ENCODE data around the gene RAMACL.

Gene RAMACL

GRCh38 chr6:166618866-166619761, 32.6 kb upstream of the RAMACL start:
- DNase-seq (ENCODE audit: insufficient read length, low spot score) (no peak), FAIRE-seq (no peak)

- FAIRE-seq (no peak), DNase-seq (ENCODE audit: insufficient read length, low spot score) (no peak)
Measured at GRCh38 chr6:166618251-166618650, 31.8 kb upstream of the RAMACL start.

- no peak for FAIRE-seq
- no peak for DNase-seq (ENCODE audit: insufficient read length, low spot score)
Measured at GRCh38 chr6:166617359-166617758, 30.9 kb upstream of the RAMACL start.

- FAIRE-seq, result no peak
- no peak for DNase-seq (ENCODE audit: insufficient read length, low spot score)
Measured at GRCh38 chr6:166616261-166617238, 30.1 kb upstream of the RAMACL start.

- FAIRE-seq, result no peak
- DNase-seq (ENCODE audit: insufficient read length, low spot score), result no peak
Measured at GRCh38 chr6:166615059-166615770, 28.7 kb upstream of the RAMACL start.

GRCh38 chr6:166614589-166614988, 28.1 kb upstream of the RAMACL start:
- FAIRE-seq, result no peak
- no peak for DNase-seq (ENCODE audit: insufficient read length, low spot score)

GRCh38 chr6:166614171-166614583, 27.7 kb upstream of the RAMACL start:
- DNase-seq (ENCODE audit: insufficient read length, low spot score), result no peak
- no peak for FAIRE-seq

- no peak for DNase-seq (ENCODE audit: insufficient read length, low spot score)
- FAIRE-seq, result no peak
Measured at GRCh38 chr6:166613027-166613426, 26.5 kb upstream of the RAMACL start.

GRCh38 chr6:166612471-166612881, 26.0 kb upstream of the RAMACL start:
- FAIRE-seq (no peak), DNase-seq (ENCODE audit: insufficient read length, low spot score) (no peak)

GRCh38 chr6:166611631-166612030, 25.2 kb upstream of the RAMACL start:
- no peak for FAIRE-seq

GRCh38 chr6:166610069-166610468, 23.6 kb upstream of the RAMACL start:
- DNase-seq (ENCODE audit: insufficient read length, low spot score) (no peak), FAIRE-seq (no peak)

More at GRCh38 chr6:166611631-166612030, 25.2 kb upstream of the RAMACL start:
- DNase-seq (ENCODE audit: insufficient read length, low spot score), result no peak

- FAIRE-seq, result no peak
- no peak for DNase-seq (ENCODE audit: insufficient read length, low spot score)
Measured at GRCh38 chr6:166608774-166609173, 22.3 kb upstream of the RAMACL start.

GRCh38 chr6:166605752-166606151, 19.3 kb upstream of the RAMACL start:
- DNase-seq (ENCODE audit: insufficient read length, low spot score) (no peak), FAIRE-seq (no peak)

GRCh38 chr6:166604911-166605310, 18.4 kb upstream of the RAMACL start:
- FAIRE-seq (no peak), DNase-seq (ENCODE audit: insufficient read length, low spot score) (no peak)

GRCh38 chr6:166604328-166604727, 17.9 kb upstream of the RAMACL start:
- DNase-seq (ENCODE audit: insufficient read length, low spot score), result no peak
- no peak for FAIRE-seq

- DNase-seq (ENCODE audit: insufficient read length, low spot score), result no peak
- no peak for FAIRE-seq
Measured at GRCh38 chr6:166603043-166603690, 16.7 kb upstream of the RAMACL start.

GRCh38 chr6:166601956-166602355, 15.5 kb upstream of the RAMACL start:
- FAIRE-seq, result no peak
- no peak for DNase-seq (ENCODE audit: insufficient read length, low spot score)

GRCh38 chr6:166600931-166601330, 14.5 kb upstream of the RAMACL start:
- DNase-seq (ENCODE audit: insufficient read length, low spot score), result no peak
- FAIRE-seq, result no peak

- no peak for FAIRE-seq
- DNase-seq (ENCODE audit: insufficient read length, low spot score), result no peak
Measured at GRCh38 chr6:166599205-166599604, 12.7 kb upstream of the RAMACL start.

- DNase-seq (ENCODE audit: insufficient read length, low spot score) (no peak), FAIRE-seq (no peak)
Measured at GRCh38 chr6:166598441-166599138, 12.1 kb upstream of the RAMACL start.
